OCI-LY1 (cell line): ENCODE data around the gene PTPN4.

Source experiments
- H2AFZ ChIP-seq: fragments of 200-600 bp; sonication (generic), shearing (Covaris generic); 2 replicates; pipeline ENCODE4 v1.6.0; 2014; ENCODE audit warnings: antibody characterized with exemption, mild to moderate bottlenecking, low read length
- H3F3A ChIP-seq: fragments of 200-600 bp; sonication (generic), shearing (Covaris generic); 2 replicates; pipeline ENCODE4 v1.6.0; 2014; ENCODE audit warnings: mild to moderate bottlenecking, antibody characterized with exemption, low read length, moderate library complexity; ENCODE audit not compliant: insufficient read depth
- H3K27ac ChIP-seq: fragments of 200-600 bp; sonication (generic); 2 replicates; pipeline ENCODE4 v1.5.1; 2014; ENCODE audit warnings: low read length, mixed run types, mild to moderate bottlenecking, low read depth; ENCODE audit not compliant: poor library complexity, severe bottlenecking
- H3K27me3 ChIP-seq: fragments of 200-600 bp; sonication (generic); 2 replicates; pipeline ENCODE4 v1.6.0; 2014; ENCODE audit warnings: antibody characterized with exemption, mild to moderate bottlenecking, low read length, moderate library complexity; ENCODE audit not compliant: insufficient read depth
- H3K36me3 ChIP-seq: fragments of 200-600 bp; sonication (generic); 2 replicates; pipeline ENCODE4 v1.6.1; 2014; ENCODE audit warnings: mild to moderate bottlenecking, antibody characterized with exemption, low read length, moderate library complexity, mixed read lengths; ENCODE audit not compliant: insufficient read depth
- H3K4me1 ChIP-seq: fragments of 200-600 bp; sonication (generic); 2 replicates; pipeline ENCODE4 v1.5.1; 2014; ENCODE audit warnings: mild to moderate bottlenecking, low read length, moderate library complexity; ENCODE audit not compliant: insufficient read depth, severe bottlenecking
- H3K4me2 ChIP-seq: fragments of 200-600 bp; sonication (generic), shearing (Covaris generic); 2 replicates; pipeline ENCODE4 v1.6.1; 2014; ENCODE audit warnings: low read length
- H3K4me3 ChIP-seq: fragments of 200-600 bp; sonication (generic); 2 replicates; pipeline ENCODE4 v1.5.1; 2014; ENCODE audit warnings: low read length, low read depth, mild to moderate bottlenecking, mixed read lengths; ENCODE audit not compliant: poor library complexity, severe bottlenecking
- H3K79me2 ChIP-seq: fragments of 200-600 bp; shearing (Covaris generic); 2 replicates; pipeline ENCODE4 v1.6.1; 2016; ENCODE audit warnings: mixed run types, low read length, mixed read lengths; ENCODE audit not compliant: insufficient read depth
- H3K9ac ChIP-seq: fragments of 200-600 bp; sonication (generic), shearing (Covaris generic); 2 replicates; pipeline ENCODE4 v1.6.1; 2014; ENCODE audit warnings: mild to moderate bottlenecking, low read length, mixed read lengths
- H3K9me2 ChIP-seq: fragments of 200-600 bp; sonication (generic), shearing (Covaris generic); 2 replicates; pipeline ENCODE4 v1.6.1; 2014; ENCODE audit warnings: low read depth, mild to moderate bottlenecking, low read length, mixed read lengths
- H3K9me3 ChIP-seq: fragments of 200-600 bp; shearing (Covaris generic); 2 replicates; pipeline ENCODE4 v1.6.1; 2014; ENCODE audit warnings: low read length, mixed read lengths
- H4K20me1 ChIP-seq: fragments of 200-600 bp; sonication (generic), shearing (Covaris generic); 2 replicates; pipeline ENCODE4 v1.6.0; 2016; ENCODE audit warnings: mild to moderate bottlenecking, low read length; ENCODE audit not compliant: insufficient read depth
- EZH2 ChIP-seq: fragments of 200-600 bp; sonication (generic), shearing (Covaris generic); IDR thresholded peaks from 2 replicates; pipeline ENCODE4 v1.8.0; 2017; ENCODE audit warnings: borderline replicate concordance, mixed run types, mild to moderate bottlenecking, antibody characterized with exemption, low read length, moderate library complexity, mixed read lengths
- TF ChIP-seq, protein P1 (sequence below): fragments of 200-600 bp; sonication (generic), shearing (Covaris generic); IDR thresholded peaks from 2 replicates; pipeline ENCODE4 v1.5.1; 2017; ENCODE audit warnings: mild to moderate bottlenecking, antibody characterized with exemption, low read length, moderate library complexity, mixed read lengths

Gene PTPN4

GRCh38 chr2:119735565-119735964, 24.2 kb upstream of the PTPN4 start:
- no peaks in the 10 kb centered on the region for H4K20me1 ChIP-seq
- no peaks in the 10 kb centered on the region for H3F3A ChIP-seq
- no peaks in the 10 kb centered on the region for H3K36me3 ChIP-seq
- no peaks in the 10 kb centered on the region for H3K4me1 ChIP-seq
- H3K4me3 ChIP-seq: no peak overlapping the region
- no peaks in the 10 kb centered on the region for H3K9me2 ChIP-seq
- H3K27ac ChIP-seq: no peak overlapping the region
- H3K79me2 ChIP-seq: no peaks in the 10 kb centered on the region
- H3K4me2 ChIP-seq: no peak overlapping the region
- no peak overlapping the region for H3K9ac ChIP-seq
- no peak for TF ChIP-seq EZH2
- TF ChIP-seq, protein P1, sequence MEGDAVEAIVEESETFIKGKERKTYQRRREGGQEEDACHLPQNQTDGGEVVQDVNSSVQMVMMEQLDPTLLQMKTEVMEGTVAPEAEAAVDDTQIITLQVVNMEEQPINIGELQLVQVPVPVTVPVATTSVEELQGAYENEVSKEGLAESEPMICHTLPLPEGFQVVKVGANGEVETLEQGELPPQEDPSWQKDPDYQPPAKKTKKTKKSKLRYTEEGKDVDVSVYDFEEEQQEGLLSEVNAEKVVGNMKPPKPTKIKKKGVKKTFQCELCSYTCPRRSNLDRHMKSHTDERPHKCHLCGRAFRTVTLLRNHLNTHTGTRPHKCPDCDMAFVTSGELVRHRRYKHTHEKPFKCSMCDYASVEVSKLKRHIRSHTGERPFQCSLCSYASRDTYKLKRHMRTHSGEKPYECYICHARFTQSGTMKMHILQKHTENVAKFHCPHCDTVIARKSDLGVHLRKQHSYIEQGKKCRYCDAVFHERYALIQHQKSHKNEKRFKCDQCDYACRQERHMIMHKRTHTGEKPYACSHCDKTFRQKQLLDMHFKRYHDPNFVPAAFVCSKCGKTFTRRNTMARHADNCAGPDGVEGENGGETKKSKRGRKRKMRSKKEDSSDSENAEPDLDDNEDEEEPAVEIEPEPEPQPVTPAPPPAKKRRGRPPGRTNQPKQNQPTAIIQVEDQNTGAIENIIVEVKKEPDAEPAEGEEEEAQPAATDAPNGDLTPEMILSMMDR: no peak
- no peaks in the 10 kb centered on the region for H3K9me3 ChIP-seq
- H3K27me3 ChIP-seq: no peaks in the 10 kb centered on the region
- H2AFZ ChIP-seq: no peak overlapping the region

DNA sequence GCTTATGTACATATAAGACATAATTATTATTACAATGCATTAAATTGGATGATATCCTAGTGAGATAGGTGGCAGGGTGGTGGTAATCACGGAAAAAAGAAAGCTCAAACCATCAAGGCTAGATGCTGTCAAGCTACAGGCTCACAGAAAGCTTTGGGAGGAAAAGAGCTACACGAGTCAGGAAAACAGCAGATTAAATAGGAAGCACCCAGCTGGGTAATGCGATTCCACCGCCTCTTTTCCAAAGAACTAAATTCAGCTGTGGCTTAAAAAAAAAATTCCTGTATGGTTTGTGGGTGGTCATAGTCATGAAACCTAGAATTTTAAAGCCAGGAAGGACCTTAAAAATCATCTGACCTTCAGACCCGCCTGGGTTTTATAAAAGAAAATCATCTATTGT, 23.7 kb upstream of the PTPN4 start:
- Histone ChIP-seq H3F3A (no peaks in the 10 kb centered on the region), H3K9ac (no peak overlapping the region), H3K27me3 (no peaks in the 10 kb centered on the region), H2AFZ (no peak overlapping the region), H3K4me3 (no peak overlapping the region), H4K20me1 (no peaks in the 10 kb centered on the region), H3K36me3 (no peaks in the 10 kb centered on the region), H3K4me2 (no peak overlapping the region), H3K9me3 (no peaks in the 10 kb centered on the region), H3K27ac (no peak overlapping the region), H3K9me2 (no peaks in the 10 kb centered on the region), H3K79me2 (no peaks in the 10 kb centered on the region), H3K4me1 (no peaks in the 10 kb centered on the region)
- no peak for TF ChIP-seq EZH2
- TF ChIP-seq, protein P1: no peak

DNA sequence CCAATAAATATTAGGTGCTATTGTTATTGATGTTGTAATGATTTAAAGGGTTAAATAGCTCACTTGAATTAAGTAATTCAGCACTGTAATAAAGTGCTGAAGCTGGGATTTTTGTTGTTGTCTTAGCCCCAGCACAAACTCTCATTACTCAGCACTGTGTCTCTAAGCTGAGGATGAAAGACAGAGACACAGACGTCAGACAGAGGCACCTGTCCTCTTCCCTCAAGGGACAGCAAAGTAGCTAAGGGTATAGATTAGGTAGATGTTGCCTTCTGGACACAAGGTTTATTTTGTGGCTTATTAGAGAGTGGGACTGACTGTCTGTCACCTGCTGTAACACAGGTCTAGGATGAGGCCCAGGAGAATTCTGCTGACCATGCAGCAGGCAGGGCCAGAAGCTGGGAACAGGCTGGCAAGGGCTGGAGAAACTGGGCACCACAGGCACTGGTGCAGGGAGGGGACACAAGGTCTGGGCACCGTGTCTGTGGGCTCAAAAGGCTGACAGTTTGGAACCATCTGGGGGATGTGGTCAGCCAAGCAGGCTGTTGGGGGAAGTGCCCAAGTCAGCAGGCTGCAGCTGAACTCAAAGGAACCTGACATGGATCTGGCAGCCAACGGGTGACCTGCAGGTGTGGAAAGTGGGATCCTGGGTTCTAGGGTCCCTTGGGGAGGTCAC, 20.0 kb upstream of the PTPN4 start:
- Histone ChIP-seq H3K27ac (no peak overlapping the region), H3K9me3 (no peaks in the 10 kb centered on the region), H3F3A (no peaks in the 10 kb centered on the region), H3K9ac (no peak overlapping the region), H3K9me2 (no peaks in the 10 kb centered on the region), H3K4me1 (no peaks in the 10 kb centered on the region), H3K4me2 (no peak overlapping the region), H2AFZ (no peak overlapping the region), H4K20me1 (no peaks in the 10 kb centered on the region), H3K4me3 (no peak overlapping the region), H3K79me2 (no peaks in the 10 kb centered on the region), H3K27me3 (no peaks in the 10 kb centered on the region), H3K36me3 (no peaks in the 10 kb centered on the region)
- TF ChIP-seq EZH2: no peak
- TF ChIP-seq, protein P1: no peak
